ENCODE measurements around the gene ZNF501. TPM values are rescaled to one million over a fixed set of nuclear protein-coding genes. Genes with fewer than 3 reads are reported as not detected.

The ZNF501 gene
- total and polyA plus RNA-seq, 10 donors, result 1.5 to 8.5 (median 5.1) TPM

GRCh38 chr3:44761424-44762169 lies 32.2 kb downstream of the ZNF501 start, which contains the start of the genes KIAA1143 and KIF15:
Gene KIAA1143, minus strand, starts transcription at chr3:44761619. Its CDS starts 17 bp downstream, at chr3:44761602.
Gene KIF15, plus strand, starts transcription at chr3:44761794. Its CDS starts 72 bp downstream, at chr3:44761866.
- DNase-seq, result peak; percentile 98
- peaks cover 8 to 26% (median 21%) of the 10 kb centered on the region in 6 donors for H3K4me1 ChIP-seq
- peak within 1 kb of the TSS; percentile 63 to 90 (median 84) for H3K27ac ChIP-seq
- TF ChIP-seq CTCF (IDR thresholded peaks at IDR 0.05 in 8 of 11, conservative IDR thresholded peaks at IDR 0.05 in 3 of 11) (peak in 2 of 11 experiments; percentile 27), POLR2A (IDR thresholded peaks at IDR 0.05) (peak in 2 of 3 donors; percentile 15 to 32), POLR2AphosphoS5 (IDR thresholded peaks at IDR 0.05) (peak; percentile 93 to 97 (median 95))
- H3K36me3 ChIP-seq, result peaks cover 0 to 37% (median 4%) of the 10 kb centered on the region in 6 donors
- peaks cover 0 to 36% (median 21%) of the 10 kb centered on the region in 8 donors for H3K9me3 ChIP-seq
- intact Hi-C loops (cut with DNase I; ENCODE audit: low total_unique reads), result no loop called here
- H3K27me3 ChIP-seq (replicated peaks in 1 of 7), result no peaks in the 10 kb centered on the region
- 0 to 1% (median 0%) methylated on average over 36 to 64 of the region's 64 CpGs for WGBS, 5 donors
- H3K4me3 ChIP-seq, result peak within 1 kb of the TSS; percentile 68 to 94 (median 74)

- Histone ChIP-seq H3K36me3 (peaks cover 0 to 32% (median 4%) of the 10 kb centered on the region in 6 donors), H3K4me1 (peaks cover 8 to 26% (median 21%) of the 10 kb centered on the region in 6 donors), H3K27me3 (replicated peaks in 1 of 7) (no peaks in the 10 kb centered on the region), H3K4me3 (peak overlapping the region; percentile 68 to 94 (median 74)), H3K9me3 (peaks cover 0 to 33% (median 20%) of the 10 kb centered on the region in 8 donors), H3K27ac (peak overlapping the region in 2 of 8 donors; percentile 86 to 89)
- no peak for TF ChIP-seq POLR2AphosphoS5 (IDR thresholded peaks at IDR 0.05)
- TF ChIP-seq POLR2A (IDR thresholded peaks at IDR 0.05), result no peak
- no peak for TF ChIP-seq CTCF (IDR thresholded peaks at IDR 0.05 in 8 of 11, conservative IDR thresholded peaks at IDR 0.05 in 3 of 11)
- WGBS, 5 donors, result 1 to 3% (median 3%) methylated on average over 9 of the region's 9 CpGs
- intact Hi-C loops (cut with DNase I; ENCODE audit: low total_unique reads), result no loop called here
- DNase-seq, result no peak
These were observed 32.8 kb downstream of the ZNF501 start for GRCh38 chr3:44762170-44762677.

- intact Hi-C loops (cut with DNase I; ENCODE audit: low total_unique reads), result no loop called here
- peaks cover 0 to 31% (median 18%) of the 10 kb centered on the region in 8 donors for H3K9me3 ChIP-seq
These were observed 33.3 kb downstream of the ZNF501 start for GRCh38 chr3:44762690-44763089.

More at GRCh38 chr3:44762690-44763089, 33.3 kb downstream of the ZNF501 start:
- WGBS, 5 donors, result 46 to 55% (median 51%) methylated on average over 5 of the region's 5 CpGs
- Histone ChIP-seq H3K27me3 (replicated peaks in 1 of 7) (no peaks in the 10 kb centered on the region), H3K36me3 (peaks cover 0 to 27% (median 4%) of the 10 kb centered on the region in 6 donors), H3K4me1 (peaks cover 8 to 26% (median 21%) of the 10 kb centered on the region in 6 donors), H3K27ac (no peak overlapping the region), H3K4me3 (peak overlapping the region in 3 of 8 donors; percentile 79 to 94 (median 82))
- TF ChIP-seq POLR2AphosphoS5 (IDR thresholded peaks at IDR 0.05) (no peak), POLR2A (IDR thresholded peaks at IDR 0.05) (no peak), CTCF (IDR thresholded peaks at IDR 0.05 in 8 of 11, conservative IDR thresholded peaks at IDR 0.05 in 3 of 11) (no peak)
- DNase-seq, result no peak
